Measurements from ENCODE around the gene PCDHGA4.
"Not testable (repeated sequence)": the region's sequence is repeated elsewhere in the genome, so short reads cannot be mapped to it uniquely, and the experiment has no call there.

Gene PCDHGA4

DNA sequence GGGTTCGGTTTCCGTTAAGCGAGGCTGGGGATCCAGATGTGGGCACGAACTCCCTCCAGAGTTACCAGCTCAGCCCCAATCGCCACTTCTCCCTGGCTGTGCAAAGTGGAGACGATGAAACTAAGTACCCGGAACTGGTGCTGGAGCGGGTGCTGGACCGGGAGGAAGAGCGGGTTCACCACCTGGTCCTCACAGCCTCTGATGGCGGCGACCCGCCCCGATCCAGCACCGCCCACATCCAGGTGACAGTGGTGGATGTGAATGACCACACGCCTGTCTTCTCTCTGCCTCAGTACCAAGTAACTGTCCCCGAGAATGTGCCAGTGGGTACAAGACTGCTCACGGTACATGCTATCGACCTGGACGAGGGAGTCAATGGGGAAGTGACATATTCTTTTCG, 28.5 kb downstream of the PCDHGA4 start:
- H3K36me3 ChIP-seq (ENCODE audit: control insufficient read depth in 2 of 2, insufficient read depth in 1 of 2, low read length in 2 of 2), result no peaks in the 10 kb centered on the region
- H3K9me3 ChIP-seq (ENCODE audit: control insufficient read depth, insufficient read depth, low read depth, low read length), result no peaks in the 10 kb centered on the region
- ChIA-PET POLR2A (no interaction called here), CTCF (interaction anchor here (0.7 to 1.7 kb wide), 6 partner anchors 9 to 181 kb away, joined by 3 to 8 read pairs (median 4); partner anchors contain the start of genes PCDHGA8 and PCDHGB5)
- H3K4me1 ChIP-seq (ENCODE audit: control insufficient read depth, insufficient read depth, low read length), result no peaks in the 10 kb centered on the region
- no peak overlapping the region for H3K4me3 ChIP-seq (ENCODE audit: low read depth, low read length)
- no peak for TF ChIP-seq ZNF266 (tag by site-specific recombination; IDR thresholded peaks at IDR 0.05; ENCODE audit: low read depth)
- no peak overlapping the region for H3K27ac ChIP-seq (ENCODE audit: extremely low read depth, low read depth, low read length)

DNA sequence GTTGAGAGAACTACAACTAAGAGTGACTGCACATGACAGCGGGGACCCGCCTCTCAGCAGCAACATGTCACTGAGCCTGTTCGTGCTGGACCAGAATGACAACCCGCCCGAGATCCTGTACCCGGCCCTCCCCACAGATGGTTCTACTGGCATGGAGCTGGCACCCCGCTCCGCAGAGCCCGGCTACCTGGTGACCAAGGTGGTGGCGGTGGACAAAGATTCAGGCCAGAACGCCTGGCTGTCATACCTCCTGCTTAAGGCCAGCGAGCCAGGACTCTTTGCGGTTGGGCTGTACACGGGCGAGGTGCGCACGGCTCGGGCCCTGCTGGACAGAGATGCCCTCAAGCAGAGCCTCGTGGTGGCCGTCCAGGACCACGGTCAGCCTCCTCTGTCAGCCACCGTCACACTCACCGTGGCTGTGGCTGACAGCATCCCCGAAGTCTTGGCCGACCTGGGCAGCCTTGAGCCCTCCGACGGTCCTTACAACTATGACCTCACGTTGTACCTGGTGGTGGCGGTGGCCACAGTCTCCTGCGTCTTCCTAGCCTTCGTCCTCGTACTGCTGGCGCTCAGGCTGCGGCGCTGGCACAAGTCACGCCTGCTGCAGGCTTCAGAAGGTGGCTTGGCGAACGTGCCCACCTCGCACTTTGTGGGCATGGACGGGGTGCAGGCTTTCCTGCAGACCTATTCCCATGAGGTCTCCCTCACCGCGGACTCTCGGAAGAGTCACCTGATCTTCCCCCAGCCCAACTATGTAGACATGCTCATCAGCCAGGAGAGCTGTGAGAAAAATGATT, 29.8 kb downstream of the PCDHGA4 start:
- Histone ChIP-seq H3K4me1 (ENCODE audit: control insufficient read depth, insufficient read depth, low read length) (no peaks in the 10 kb centered on the region), H3K36me3 (ENCODE audit: control insufficient read depth in 2 of 2, insufficient read depth in 1 of 2, low read length in 2 of 2) (no peaks in the 10 kb centered on the region), H3K4me3 (ENCODE audit: low read depth, low read length) (no peak overlapping the region), H3K9me3 (ENCODE audit: control insufficient read depth, insufficient read depth, low read depth, low read length) (no peaks in the 10 kb centered on the region), H3K27ac (ENCODE audit: extremely low read depth, low read depth, low read length) (no peak overlapping the region)
- TF ChIP-seq GFI1B (tag by site-specific recombination; IDR thresholded peaks at IDR 0.05), result no peak
- no peak for TF ChIP-seq KLF7 (tag by site-specific recombination; IDR thresholded peaks at IDR 0.05; ENCODE audit: borderline replicate concordance)
- TF ChIP-seq ZSCAN23 (tag by site-specific recombination; IDR thresholded peaks at IDR 0.05), result no peak
- no peak for TF ChIP-seq WT1 (tag by site-specific recombination; IDR thresholded peaks at IDR 0.05)
- TF ChIP-seq, protein P1, sequence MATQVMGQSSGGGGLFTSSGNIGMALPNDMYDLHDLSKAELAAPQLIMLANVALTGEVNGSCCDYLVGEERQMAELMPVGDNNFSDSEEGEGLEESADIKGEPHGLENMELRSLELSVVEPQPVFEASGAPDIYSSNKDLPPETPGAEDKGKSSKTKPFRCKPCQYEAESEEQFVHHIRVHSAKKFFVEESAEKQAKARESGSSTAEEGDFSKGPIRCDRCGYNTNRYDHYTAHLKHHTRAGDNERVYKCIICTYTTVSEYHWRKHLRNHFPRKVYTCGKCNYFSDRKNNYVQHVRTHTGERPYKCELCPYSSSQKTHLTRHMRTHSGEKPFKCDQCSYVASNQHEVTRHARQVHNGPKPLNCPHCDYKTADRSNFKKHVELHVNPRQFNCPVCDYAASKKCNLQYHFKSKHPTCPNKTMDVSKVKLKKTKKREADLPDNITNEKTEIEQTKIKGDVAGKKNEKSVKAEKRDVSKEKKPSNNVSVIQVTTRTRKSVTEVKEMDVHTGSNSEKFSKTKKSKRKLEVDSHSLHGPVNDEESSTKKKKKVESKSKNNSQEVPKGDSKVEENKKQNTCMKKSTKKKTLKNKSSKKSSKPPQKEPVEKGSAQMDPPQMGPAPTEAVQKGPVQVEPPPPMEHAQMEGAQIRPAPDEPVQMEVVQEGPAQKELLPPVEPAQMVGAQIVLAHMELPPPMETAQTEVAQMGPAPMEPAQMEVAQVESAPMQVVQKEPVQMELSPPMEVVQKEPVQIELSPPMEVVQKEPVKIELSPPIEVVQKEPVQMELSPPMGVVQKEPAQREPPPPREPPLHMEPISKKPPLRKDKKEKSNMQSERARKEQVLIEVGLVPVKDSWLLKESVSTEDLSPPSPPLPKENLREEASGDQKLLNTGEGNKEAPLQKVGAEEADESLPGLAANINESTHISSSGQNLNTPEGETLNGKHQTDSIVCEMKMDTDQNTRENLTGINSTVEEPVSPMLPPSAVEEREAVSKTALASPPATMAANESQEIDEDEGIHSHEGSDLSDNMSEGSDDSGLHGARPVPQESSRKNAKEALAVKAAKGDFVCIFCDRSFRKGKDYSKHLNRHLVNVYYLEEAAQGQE (tag by site-specific recombination; IDR thresholded peaks at IDR 0.05), result peak; percentile 64; the same call in 1 of the 2 replicates
- TF ChIP-seq ZNF561 (tag by site-specific recombination; IDR thresholded peaks at IDR 0.05; ENCODE audit: borderline replicate concordance), result no peak
- no peak for TF ChIP-seq MZF1 (tag by site-specific recombination; IDR thresholded peaks at IDR 0.05; ENCODE audit: borderline replicate concordance)
- no peak for TF ChIP-seq ZNF114 (tag by site-specific recombination; IDR thresholded peaks at IDR 0.05)
- TF ChIP-seq ZNF133 (tag by site-specific recombination; IDR thresholded peaks at IDR 0.05), result no peak
- ChIA-PET CTCF (no interaction called here), POLR2A (no interaction called here)

DNA sequence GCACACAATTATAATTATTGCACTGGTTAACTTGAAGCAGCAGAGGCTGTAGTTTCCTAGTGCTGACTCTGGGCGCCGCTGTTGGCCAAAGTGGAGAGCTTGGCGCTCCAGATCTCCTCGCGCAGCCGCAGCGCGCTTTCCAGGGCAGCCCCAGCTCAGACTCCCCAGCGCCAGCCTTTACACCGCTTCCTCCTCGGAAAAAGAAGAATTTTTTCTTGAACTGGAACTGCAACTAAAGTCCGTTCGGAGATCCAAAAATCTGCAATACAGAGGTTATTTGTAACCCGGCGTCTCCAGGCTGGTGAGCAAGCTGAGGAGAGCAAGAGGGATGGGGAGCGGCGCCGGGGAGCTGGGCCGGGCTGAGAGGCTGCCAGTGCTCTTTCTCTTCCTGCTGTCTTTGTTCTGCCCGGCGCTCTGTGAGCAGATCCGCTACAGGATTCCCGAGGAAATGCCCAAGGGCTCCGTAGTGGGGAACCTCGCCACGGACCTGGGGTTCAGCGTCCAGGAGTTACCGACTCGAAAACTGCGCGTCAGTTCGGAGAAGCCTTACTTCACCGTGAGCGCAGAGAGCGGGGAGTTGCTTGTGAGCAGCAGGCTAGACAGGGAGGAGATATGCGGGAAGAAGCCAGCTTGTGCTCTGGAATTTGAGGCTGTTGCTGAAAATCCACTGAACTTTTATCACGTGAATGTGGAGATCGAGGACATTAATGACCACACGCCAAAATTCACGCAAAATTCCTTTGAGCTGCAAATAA, 32.9 kb downstream of the PCDHGA4 start, which contains the start of gene PCDHGB4:
TSS of gene PCDHGB4 (plus strand) at position 142 of the 755 bp plus-strand sequence. CDS start at position 329, 187 bp downstream.
- H3K4me3 ChIP-seq (ENCODE audit: low read depth, low read length); H3K27ac ChIP-seq (ENCODE audit: extremely low read depth, low read depth, low read length); H3K36me3 ChIP-seq (ENCODE audit: control insufficient read depth in 2 of 2, insufficient read depth in 1 of 2, low read length in 2 of 2); H3K9me3 ChIP-seq (ENCODE audit: control insufficient read depth, insufficient read depth, low read depth, low read length); H3K4me1 ChIP-seq (ENCODE audit: control insufficient read depth, insufficient read depth, low read length); POLR2A ChIA-PET: not testable (repeated sequence)
- CTCF ChIA-PET, result interaction anchor here (0.6 to 2.0 kb wide), 5 partner anchors 9 to 176 kb away, joined by 3 to 5 read pairs (median 4); partner anchors contain the start of gene PCDHGB3

DNA sequence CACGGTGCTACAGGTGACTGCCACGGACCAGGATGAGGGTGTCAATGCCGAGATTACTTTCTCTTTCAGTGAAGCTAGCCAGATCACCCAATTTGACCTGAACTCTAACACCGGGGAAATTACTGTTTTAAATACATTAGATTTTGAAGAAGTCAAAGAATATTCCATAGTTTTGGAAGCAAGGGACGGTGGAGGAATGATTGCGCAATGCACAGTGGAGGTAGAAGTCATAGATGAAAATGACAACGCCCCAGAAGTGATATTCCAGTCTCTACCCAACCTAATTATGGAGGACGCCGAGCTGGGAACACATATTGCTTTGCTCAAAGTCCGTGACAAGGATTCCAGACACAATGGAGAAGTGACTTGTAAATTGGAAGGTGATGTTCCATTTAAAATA, 33.8 kb downstream of the PCDHGA4 start:
- POLR2A ChIA-PET, result no interaction called here
- CTCF ChIA-PET, result interaction anchor here (0.6 to 1.4 kb wide), 2 partner anchors 30 to 113 kb away, joined by 3 to 4 read pairs; no protein-coding TSS in a partner anchor
- H3K4me1 ChIP-seq (ENCODE audit: control insufficient read depth, insufficient read depth, low read length), result no peaks in the 10 kb centered on the region
- no peaks in the 10 kb centered on the region for H3K36me3 ChIP-seq (ENCODE audit: control insufficient read depth in 2 of 2, insufficient read depth in 1 of 2, low read length in 2 of 2)
- H3K4me3 ChIP-seq (ENCODE audit: low read depth, low read length), result no peak overlapping the region
- no peaks in the 10 kb centered on the region for H3K9me3 ChIP-seq (ENCODE audit: control insufficient read depth, insufficient read depth, low read depth, low read length)
- H3K27ac ChIP-seq (ENCODE audit: extremely low read depth, low read depth, low read length), result no peak overlapping the region
- TF ChIP-seq ZNF155 (tag by site-specific recombination; IDR thresholded peaks at IDR 0.05) (no peak), ZNF366 (tag by site-specific recombination; conservative IDR thresholded peaks at IDR 0.05) (no peak), ZNF350 (tag by site-specific recombination; IDR thresholded peaks at IDR 0.05) (no peak), ZNF169 (tag by site-specific recombination; IDR thresholded peaks at IDR 0.05) (no peak), ZNF223 (tag by site-specific recombination; IDR thresholded peaks at IDR 0.05) (no peak), ZFP3 (tag by site-specific recombination; IDR thresholded peaks at IDR 0.05; ENCODE audit: low read depth) (no peak), ZNF324 (tag by site-specific recombination; IDR thresholded peaks at IDR 0.05) (no peak)
- TF ChIP-seq, protein P2, sequence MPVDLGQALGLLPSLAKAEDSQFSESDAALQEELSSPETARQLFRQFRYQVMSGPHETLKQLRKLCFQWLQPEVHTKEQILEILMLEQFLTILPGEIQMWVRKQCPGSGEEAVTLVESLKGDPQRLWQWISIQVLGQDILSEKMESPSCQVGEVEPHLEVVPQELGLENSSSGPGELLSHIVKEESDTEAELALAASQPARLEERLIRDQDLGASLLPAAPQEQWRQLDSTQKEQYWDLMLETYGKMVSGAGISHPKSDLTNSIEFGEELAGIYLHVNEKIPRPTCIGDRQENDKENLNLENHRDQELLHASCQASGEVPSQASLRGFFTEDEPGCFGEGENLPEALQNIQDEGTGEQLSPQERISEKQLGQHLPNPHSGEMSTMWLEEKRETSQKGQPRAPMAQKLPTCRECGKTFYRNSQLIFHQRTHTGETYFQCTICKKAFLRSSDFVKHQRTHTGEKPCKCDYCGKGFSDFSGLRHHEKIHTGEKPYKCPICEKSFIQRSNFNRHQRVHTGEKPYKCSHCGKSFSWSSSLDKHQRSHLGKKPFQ (tag by site-specific recombination; IDR thresholded peaks at IDR 0.05), result no peak

Measured in HEK293 (cell line).